H9 (cell line): Measurements from ENCODE around the gene CDKL1. TPM values are rescaled to one million over a fixed set of nuclear protein-coding genes. Genes with fewer than 3 reads are reported as not detected.

ENCODE experiments used
- DNase-seq: peaks from one replicate; pipeline ENCODE4 v3.0.0-alpha.2; 2017
- H2AFZ ChIP-seq: one replicate; pipeline ENCODE4 v1.6.1; 2013; ENCODE audit warnings: mild to moderate bottlenecking, low read length, control low read depth, moderate library complexity
- H2AK5ac ChIP-seq: 2 replicates; pipeline ENCODE4 v1.6.1; 2013; ENCODE audit warnings: low read length, control low read depth, mixed read lengths; ENCODE audit not compliant: insufficient read length
- H2BK120ac ChIP-seq: one replicate; pipeline ENCODE4 v1.6.1; 2013; ENCODE audit warnings: low read depth, mild to moderate bottlenecking, low read length, control low read depth, inconsistent platforms; ENCODE audit not compliant: poor library complexity, severe bottlenecking
- H2BK12ac ChIP-seq: 2 replicates; pipeline ENCODE4 v1.6.1; 2013; ENCODE audit warnings: low read length, control low read depth, mixed read lengths, low read depth; ENCODE audit not compliant: insufficient read length
- H2BK15ac ChIP-seq: 2 replicates; pipeline ENCODE4 v1.6.1; 2013; ENCODE audit warnings: low read depth, low read length, control low read depth
- H2BK20ac ChIP-seq: one replicate; pipeline ENCODE4 v1.6.1; 2013; ENCODE audit warnings: low read depth, mild to moderate bottlenecking, low read length, control low read depth, inconsistent platforms; ENCODE audit not compliant: poor library complexity, severe bottlenecking
- H2BK5ac ChIP-seq: 2 replicates; pipeline ENCODE4 v1.6.1; 2013; ENCODE audit warnings: low read length, control low read depth, mixed read lengths; ENCODE audit not compliant: insufficient read length
- H3K14ac ChIP-seq: 2 replicates; pipeline ENCODE4 v1.6.1; 2013; ENCODE audit warnings: low read length, control low read depth; ENCODE audit not compliant: insufficient read depth
- H3K18ac ChIP-seq: 2 replicates; pipeline ENCODE4 v1.6.1; 2013; ENCODE audit warnings: low read depth, mild to moderate bottlenecking, mixed read lengths, low read length, control low read depth; ENCODE audit not compliant: insufficient read length
- H3K23ac ChIP-seq: 2 replicates; pipeline ENCODE4 v1.6.1; 2013; ENCODE audit warnings: low read length, control low read depth, mixed read lengths, low read depth; ENCODE audit not compliant: insufficient read length
- H3K23me2 ChIP-seq: 2 replicates; pipeline ENCODE4 v1.6.1; 2013; ENCODE audit warnings: low read depth, mild to moderate bottlenecking, mixed read lengths, low read length, control low read depth; ENCODE audit not compliant: insufficient read length, poor library complexity, severe bottlenecking
- H3K27ac ChIP-seq: 2 replicates; pipeline ENCODE4 v1.5.1; 2013; ENCODE audit warnings: low read length, control low read depth, mixed read lengths, low read depth; ENCODE audit not compliant: insufficient read length
- H3K27me3 ChIP-seq: 2 replicates; pipeline ENCODE4 v1.6.1; 2013; ENCODE audit warnings: low read length, control low read depth, inconsistent platforms; ENCODE audit not compliant: insufficient read depth
- H3K4ac ChIP-seq: 2 replicates; pipeline ENCODE4 v1.6.1; 2013; ENCODE audit warnings: low read depth, mild to moderate bottlenecking, control low read depth, inconsistent platforms, low read length, moderate library complexity
- H3K4me1 ChIP-seq: 2 replicates; pipeline ENCODE4 v1.6.1; 2013; ENCODE audit warnings: low read length, control low read depth, inconsistent platforms; ENCODE audit not compliant: insufficient read depth
- H3K4me2 ChIP-seq: 2 replicates; pipeline ENCODE4 v1.6.1; 2013; ENCODE audit warnings: low read length, control low read depth, mixed read lengths; ENCODE audit not compliant: insufficient read length, insufficient read depth
- H3K56ac ChIP-seq: 2 replicates; pipeline ENCODE4 v1.6.1; 2013; ENCODE audit warnings: low read depth, mild to moderate bottlenecking, mixed read lengths, low read length, control low read depth; ENCODE audit not compliant: insufficient read length
- H3K79me1 ChIP-seq: 2 replicates; pipeline ENCODE4 v1.6.1; 2013; ENCODE audit warnings: low read depth, mild to moderate bottlenecking, moderate library complexity, low read length, control low read depth, inconsistent platforms; ENCODE audit not compliant: insufficient read depth, poor library complexity, severe bottlenecking
- H3K79me2 ChIP-seq: 2 replicates; pipeline ENCODE4 v1.6.1; 2013; ENCODE audit warnings: low read length, control low read depth, inconsistent platforms; ENCODE audit not compliant: insufficient read depth
- H3K9ac ChIP-seq: 2 replicates; pipeline ENCODE4 v1.6.1; 2013; ENCODE audit warnings: low read length, control low read depth, mixed read lengths; ENCODE audit not compliant: insufficient read length; ENCODE audit errors: extremely low read depth
- H3K9me3 ChIP-seq: one replicate; pipeline ENCODE4 v1.6.1; 2013; ENCODE audit warnings: low read depth, low read length, inconsistent platforms; ENCODE audit not compliant: control insufficient read depth
- H3T11ph ChIP-seq: one replicate; pipeline ENCODE4 v1.6.1; 2013; ENCODE audit warnings: mild to moderate bottlenecking, low read length, control low read depth, inconsistent platforms
- H4K20me1 ChIP-seq: one replicate; pipeline ENCODE4 v1.6.1; 2013; ENCODE audit not compliant: control insufficient read depth, insufficient read length, insufficient read depth
- H4K5ac ChIP-seq: 2 replicates; pipeline ENCODE4 v1.6.1; 2013; ENCODE audit warnings: low read depth, mild to moderate bottlenecking, mixed read lengths, low read length, control low read depth; ENCODE audit not compliant: insufficient read length
- H4K8ac ChIP-seq: replicated peaks from 2 replicates; pipeline ENCODE4 v1.6.1; 2013; ENCODE audit warnings: low read length, control low read depth, mixed read lengths, low read depth; ENCODE audit not compliant: insufficient read length
- H4K91ac ChIP-seq: 2 replicates; pipeline ENCODE4 v1.6.1; 2013; ENCODE audit warnings: low read depth, mild to moderate bottlenecking, moderate library complexity, mixed read lengths, low read length, control low read depth; ENCODE audit not compliant: insufficient read length
- H3K27ac Mint-ChIP-seq, 3 experiments: 2 replicates in 2 of 3; 3 replicates in 1 of 3; pipeline ENCODE4 v1.8.0; 2020 to 2021; ENCODE audit warnings: mixed read lengths in 3 of 3, mild to moderate bottlenecking in 1 of 3, moderate library complexity in 1 of 3
- H3K27me3 Mint-ChIP-seq: 2 replicates; pipeline ENCODE4 v1.8.0; 2021; ENCODE audit warnings: low read depth, mild to moderate bottlenecking, moderate library complexity, mixed read lengths
- H3K36me3 Mint-ChIP-seq, 3 experiments: 2 replicates in 2 of 3; 3 replicates in 1 of 3; pipeline ENCODE4 v1.8.0; 2020 to 2021; ENCODE audit warnings: low read depth in 3 of 3, mixed read lengths in 3 of 3; ENCODE audit not compliant: insufficient read depth in 1 of 3
- H3K4me1 Mint-ChIP-seq, 2 experiments: 2 replicates each; pipeline ENCODE4 v1.8.0; 2020; ENCODE audit warnings: mixed read lengths in 2 of 2
- H3K4me3 Mint-ChIP-seq, 2 experiments: 2 replicates in 1 of 2; 3 replicates in 1 of 2; pipeline ENCODE4 v1.8.0; 2020 to 2021; ENCODE audit warnings: mild to moderate bottlenecking in 2 of 2, mixed read lengths in 2 of 2, moderate library complexity in 1 of 2
- H3K9me3 Mint-ChIP-seq, 2 experiments: 2 replicates in 1 of 2; 3 replicates in 1 of 2; pipeline ENCODE4 v1.8.0; 2020; ENCODE audit warnings: mild to moderate bottlenecking in 2 of 2, mixed read lengths in 2 of 2, moderate library complexity in 1 of 2
- WGBS: extraction: QIAGEN DNeasy Blood & Tissue Kit; methylation state at CpG from one replicate; pipeline ENCODE4 v1.1.7; 2013; ENCODE audit warnings: missing lambda C conversion rate, low lambda C conversion rate, mixed read lengths; ENCODE audit not compliant: insufficient read length; ENCODE audit errors: extremely low coverage; 5-methylcytosine and 5-hydroxymethylcytosine counted together
- total RNA-seq: library from RNA; stranded (reverse); gene quantifications from 2 replicates; pipeline ENCODE4 v1.2.1, GENCODE V29; 2021
- TF ChIP-seq, protein P1 (sequence below): fragments of 200-600 bp; sonication (generic); conservative IDR thresholded peaks from 3 replicates; pipeline ENCODE4 v1.8.0; 2021; ENCODE audit warnings: antibody characterized with exemption, mild to moderate bottlenecking

Gene CDKL1
- total RNA-seq, 1 experiment from 2014 or later: 0.72 TPM

- H3K4me1 ChIP-seq: no peaks in the 10 kb centered on the region
- Mint-ChIP-seq H3K9me3 (no peaks in the 10 kb centered on the region), H3K4me1 (peaks cover 8 to 10% of the 10 kb centered on the region in 2 experiments), H3K27ac (no peak overlapping the region), H3K36me3 (no peaks in the 10 kb centered on the region), H3K27me3 (no peaks in the 10 kb centered on the region), H3K4me3 (no peak overlapping the region)
- no peak overlapping the region for H3K23ac ChIP-seq
- TF ChIP-seq, protein P1, sequence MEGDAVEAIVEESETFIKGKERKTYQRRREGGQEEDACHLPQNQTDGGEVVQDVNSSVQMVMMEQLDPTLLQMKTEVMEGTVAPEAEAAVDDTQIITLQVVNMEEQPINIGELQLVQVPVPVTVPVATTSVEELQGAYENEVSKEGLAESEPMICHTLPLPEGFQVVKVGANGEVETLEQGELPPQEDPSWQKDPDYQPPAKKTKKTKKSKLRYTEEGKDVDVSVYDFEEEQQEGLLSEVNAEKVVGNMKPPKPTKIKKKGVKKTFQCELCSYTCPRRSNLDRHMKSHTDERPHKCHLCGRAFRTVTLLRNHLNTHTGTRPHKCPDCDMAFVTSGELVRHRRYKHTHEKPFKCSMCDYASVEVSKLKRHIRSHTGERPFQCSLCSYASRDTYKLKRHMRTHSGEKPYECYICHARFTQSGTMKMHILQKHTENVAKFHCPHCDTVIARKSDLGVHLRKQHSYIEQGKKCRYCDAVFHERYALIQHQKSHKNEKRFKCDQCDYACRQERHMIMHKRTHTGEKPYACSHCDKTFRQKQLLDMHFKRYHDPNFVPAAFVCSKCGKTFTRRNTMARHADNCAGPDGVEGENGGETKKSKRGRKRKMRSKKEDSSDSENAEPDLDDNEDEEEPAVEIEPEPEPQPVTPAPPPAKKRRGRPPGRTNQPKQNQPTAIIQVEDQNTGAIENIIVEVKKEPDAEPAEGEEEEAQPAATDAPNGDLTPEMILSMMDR: peak; percentile 33; the same call in 2 of the 3 replicates
- no peak overlapping the region for H2BK15ac ChIP-seq
- H2AFZ ChIP-seq: no peak overlapping the region
- no peaks in the 10 kb centered on the region for H4K20me1 ChIP-seq
- no peak overlapping the region for H4K8ac ChIP-seq
- no peaks in the 10 kb centered on the region for H3K27me3 ChIP-seq
- no CpG with 5 or more reads among the region's 9 CpGs for WGBS
- no peak overlapping the region for H2BK12ac ChIP-seq
- DNase-seq: peak; percentile 51
- H3K79me2 ChIP-seq: no peaks in the 10 kb centered on the region
- H3K9ac ChIP-seq: no peak overlapping the region
- no peak overlapping the region for H3K4me2 ChIP-seq
- no peaks in the 10 kb centered on the region for H3K79me1 ChIP-seq
- H3K18ac ChIP-seq: no peak overlapping the region
- no peak overlapping the region for H2AK5ac ChIP-seq
- no peak overlapping the region for H3K14ac ChIP-seq
- no peak overlapping the region for H2BK120ac ChIP-seq
- H3K56ac ChIP-seq: no peak overlapping the region
- H4K91ac ChIP-seq: no peak overlapping the region
- no peaks in the 10 kb centered on the region for H3K23me2 ChIP-seq
- H3K4ac ChIP-seq: no peak overlapping the region
- H4K5ac ChIP-seq: no peak overlapping the region
- no peak overlapping the region for H2BK20ac ChIP-seq
- H3T11ph ChIP-seq: no peak overlapping the region
- H3K9me3 ChIP-seq: no peaks in the 10 kb centered on the region
- H3K27ac ChIP-seq: no peak overlapping the region
- H2BK5ac ChIP-seq: no peak overlapping the region
These were observed 8.3 kb downstream of the CDKL1 start for GRCh38 chr14:50388256-50388931.
